GM18907 (cell line): ENCODE measurements around the gene C3orf70.

ENCODE experiments used
- ATAC-seq: cut with Tn5 transposase; IDR thresholded peaks from one replicate; pipeline ENCODE4 v1.9.1; 2021; ENCODE audit warnings: mild to moderate bottlenecking, moderate library complexity; ENCODE audit not compliant: unreplicated experiment

C3orf70 gene

GRCh38 chr3:185057829-185058228, 95.0 kb downstream of the C3orf70 start:
- ATAC-seq, result no peak

DNA sequence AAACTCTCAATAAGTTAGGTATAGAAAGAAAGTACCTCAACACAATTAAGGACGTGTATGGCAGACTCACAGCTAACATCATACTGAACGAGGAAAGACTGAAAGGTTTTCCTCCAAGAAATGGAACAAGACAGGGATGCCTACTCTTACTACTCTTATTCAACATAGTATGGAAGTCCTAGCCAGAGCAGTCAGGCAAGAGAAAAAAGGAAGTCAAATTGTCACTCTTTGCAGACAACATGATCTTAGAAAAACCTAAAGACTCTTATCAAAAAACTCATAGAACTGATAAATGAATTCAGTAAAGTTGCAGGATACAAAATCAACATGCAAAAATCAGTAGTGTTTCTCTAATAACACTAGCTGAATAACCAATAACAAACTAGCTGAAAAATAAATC, 96.0 kb downstream of the C3orf70 start:
- ATAC-seq, result no peak

- ATAC-seq, result no peak
These were observed 100.2 kb downstream of the C3orf70 start for GRCh38 chr3:185052631-185053030.

- no peak for ATAC-seq
These were observed 101.1 kb downstream of the C3orf70 start for GRCh38 chr3:185051801-185052200.

DNA sequence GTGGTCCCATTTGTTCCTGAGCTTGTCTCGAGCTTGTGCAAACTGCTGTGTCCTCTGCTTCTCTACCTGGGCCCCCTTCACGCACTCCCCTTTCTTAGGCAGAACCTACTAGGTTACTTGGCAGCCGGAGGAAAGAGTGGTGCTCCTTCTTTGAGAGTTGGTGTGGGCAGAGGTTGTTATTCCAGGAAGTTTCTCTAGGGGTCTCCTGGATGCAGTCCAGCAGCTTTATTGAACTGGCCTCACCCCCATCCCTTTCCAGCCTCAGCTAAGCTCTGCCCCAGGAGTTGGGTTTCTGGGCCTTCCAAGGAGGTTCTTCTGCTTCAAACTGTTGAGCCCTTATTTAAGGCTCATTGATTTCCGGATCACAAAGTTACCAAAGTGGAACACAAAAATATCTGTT, 103.2 kb downstream of the C3orf70 start:
- ATAC-seq, result no peak

- ATAC-seq, result no peak
These were observed 106.3 kb downstream of the C3orf70 start for GRCh38 chr3:185046603-185047002.

GRCh38 chr3:185046164-185046515, 106.7 kb downstream of the C3orf70 start:
- no peak for ATAC-seq

DNA sequence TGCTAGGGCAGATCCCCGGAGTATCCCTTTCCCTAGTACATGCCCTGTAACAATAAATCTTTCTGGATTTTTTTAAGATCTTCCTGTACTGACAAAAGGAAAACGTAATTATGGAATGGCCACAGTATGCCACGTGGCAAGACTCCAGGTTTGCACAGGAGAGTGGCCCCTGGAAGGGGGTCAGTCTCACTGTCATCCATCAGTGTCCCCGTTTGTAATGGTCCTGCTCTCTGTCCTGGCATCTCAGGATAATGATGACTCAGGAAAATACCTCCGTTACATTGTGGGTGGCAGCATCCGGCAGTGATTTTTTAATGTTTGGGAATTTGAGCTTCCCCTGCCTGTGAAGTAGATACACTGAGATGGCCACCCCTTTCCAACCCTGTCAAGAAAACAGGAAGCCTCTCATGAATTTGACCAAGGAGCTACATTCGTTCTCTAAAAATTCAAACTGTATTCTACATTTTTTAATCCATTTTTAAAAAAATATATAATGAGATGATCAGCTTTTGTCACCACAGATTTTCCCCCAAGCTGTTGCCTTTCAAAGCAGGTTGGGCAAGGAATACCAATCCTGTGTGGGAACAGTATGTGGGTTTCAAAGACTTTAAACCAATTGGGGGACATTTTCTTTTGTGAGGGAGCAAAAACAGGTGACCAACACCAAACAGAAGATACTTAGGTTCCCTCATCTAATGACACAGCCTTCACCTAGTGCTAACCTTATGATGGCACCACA, 110.4 kb downstream of the C3orf70 start:
- ATAC-seq, result no peak

GRCh38 chr3:185041540-185041939, 111.3 kb downstream of the C3orf70 start:
- ATAC-seq, result no peak

- no peak for ATAC-seq
These were observed 112.4 kb downstream of the C3orf70 start for GRCh38 chr3:185040425-185040824.

DNA sequence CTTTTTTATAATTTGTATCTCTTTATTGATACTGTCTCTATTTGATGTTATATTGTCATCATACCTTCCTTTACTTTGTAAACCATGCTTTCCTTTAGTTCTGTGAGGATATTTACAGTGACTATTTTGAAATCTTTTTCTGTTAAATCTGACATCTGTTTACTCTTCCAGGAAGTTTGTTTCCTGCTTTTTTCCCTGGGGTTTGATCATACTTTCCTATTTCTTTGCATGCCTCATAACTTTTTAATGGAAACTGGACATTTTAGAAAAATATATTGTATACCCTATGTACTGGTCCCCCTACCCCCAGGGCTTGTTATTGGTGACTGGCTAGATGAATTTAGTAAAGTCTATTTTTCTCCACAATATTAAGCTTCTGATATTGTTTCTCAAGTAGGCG, 115.1 kb downstream of the C3orf70 start:
- ATAC-seq, result no peak

- no peak for ATAC-seq
These were observed 121.9 kb downstream of the C3orf70 start for GRCh38 chr3:185030951-185031350.

DNA sequence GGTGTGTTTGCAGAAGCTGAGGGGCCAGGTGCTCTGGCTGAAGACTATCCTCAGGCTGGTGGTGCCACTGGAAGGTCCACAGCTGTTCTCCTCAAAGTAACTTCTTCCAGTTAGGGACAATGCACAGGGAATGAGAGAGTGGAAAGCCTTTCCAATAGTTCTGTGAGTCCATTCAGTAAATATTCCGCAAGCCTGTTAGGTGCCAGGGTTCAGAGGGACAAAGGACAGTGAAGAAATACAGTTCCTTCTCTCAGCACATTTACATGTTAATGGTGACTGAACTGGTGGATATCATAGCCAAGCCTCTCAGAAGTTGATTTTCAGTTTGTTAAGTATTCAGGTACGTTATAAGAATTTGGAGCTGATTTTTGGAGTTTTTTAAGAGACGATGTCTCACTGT, 122.5 kb downstream of the C3orf70 start:
- ATAC-seq, result no peak

GRCh38 chr3:185029086-185029485, 123.8 kb downstream of the C3orf70 start:
- no peak for ATAC-seq

DNA sequence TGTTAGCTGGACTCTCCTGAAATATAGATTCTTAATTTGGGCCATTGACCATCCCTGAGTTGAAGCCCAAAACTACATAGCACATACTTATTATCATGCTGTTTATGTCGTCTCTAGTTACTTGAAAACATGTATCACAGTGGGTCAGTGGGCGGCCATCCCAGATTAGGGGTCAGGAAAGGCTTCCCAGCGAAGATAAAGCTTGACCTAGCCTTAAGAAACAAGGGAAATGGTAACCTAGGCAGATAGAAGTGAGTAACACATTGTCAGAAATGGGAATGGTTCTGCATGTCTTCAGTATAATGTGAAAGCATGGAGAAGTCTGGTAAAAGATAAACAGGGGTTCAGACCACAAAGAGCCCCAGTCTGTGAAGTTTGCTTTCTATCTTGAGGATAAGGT, 124.7 kb downstream of the C3orf70 start:
- ATAC-seq, result no peak
